ENCODE data around the gene PSTK. TPM values are rescaled to one million over a fixed set of nuclear protein-coding genes. Genes with fewer than 3 reads are reported as not detected.

PSTK gene
- total and polyA plus RNA-seq, 2 experiments from 2014 or later: 7.5 to 13.5 TPM

DNA sequence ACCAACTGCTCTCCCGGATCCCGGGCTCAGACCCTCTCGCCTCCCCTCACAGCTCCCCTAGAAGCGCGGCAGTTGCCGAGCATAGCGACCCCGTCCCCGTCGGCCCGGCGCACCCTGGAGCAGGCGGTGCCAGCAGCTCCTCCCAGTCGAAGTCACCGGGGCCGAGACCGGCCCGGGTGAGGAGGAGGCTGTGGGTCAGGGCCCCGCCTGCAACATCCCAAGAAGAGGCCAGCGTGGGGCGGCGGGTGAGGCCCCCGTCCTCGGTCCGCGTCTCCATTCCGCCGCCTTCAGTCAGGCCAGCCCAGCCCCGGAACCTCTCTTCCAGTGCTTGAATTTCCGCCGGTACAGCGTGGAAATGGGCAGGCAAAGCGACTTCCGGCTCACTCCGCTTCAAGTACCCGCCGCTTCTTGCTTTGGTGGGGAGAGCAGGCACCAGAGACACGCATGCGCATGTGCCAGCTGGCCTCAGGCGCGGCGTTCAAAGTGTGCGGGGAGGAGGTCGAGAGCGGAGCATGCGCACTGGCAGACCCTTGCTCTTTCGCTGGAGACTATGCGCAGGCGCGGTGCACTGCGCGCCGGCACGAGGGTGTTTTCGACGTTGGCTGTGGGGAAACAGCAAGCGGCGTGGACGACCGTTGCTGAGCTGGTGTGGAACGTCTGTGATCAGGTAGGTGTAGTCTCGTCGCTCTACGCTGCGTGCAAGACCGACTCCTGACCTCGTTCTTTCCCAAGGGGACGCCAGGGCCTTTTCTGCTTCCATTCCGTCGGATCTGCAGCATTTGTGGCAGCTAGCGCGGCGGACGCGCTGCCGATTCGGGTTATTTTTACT, 26.1 kb upstream of the PSTK start, which contains the start of gene C10orf88:
Gene C10orf88, minus strand, starts transcription at position 326 of the 829 bp plus-strand sequence. Its CDS starts 49 bp downstream, at position 277.
- peak within 1 kb of the TSS; percentile 77 for H3K27ac ChIP-seq
- TF ChIP-seq, protein P1, sequence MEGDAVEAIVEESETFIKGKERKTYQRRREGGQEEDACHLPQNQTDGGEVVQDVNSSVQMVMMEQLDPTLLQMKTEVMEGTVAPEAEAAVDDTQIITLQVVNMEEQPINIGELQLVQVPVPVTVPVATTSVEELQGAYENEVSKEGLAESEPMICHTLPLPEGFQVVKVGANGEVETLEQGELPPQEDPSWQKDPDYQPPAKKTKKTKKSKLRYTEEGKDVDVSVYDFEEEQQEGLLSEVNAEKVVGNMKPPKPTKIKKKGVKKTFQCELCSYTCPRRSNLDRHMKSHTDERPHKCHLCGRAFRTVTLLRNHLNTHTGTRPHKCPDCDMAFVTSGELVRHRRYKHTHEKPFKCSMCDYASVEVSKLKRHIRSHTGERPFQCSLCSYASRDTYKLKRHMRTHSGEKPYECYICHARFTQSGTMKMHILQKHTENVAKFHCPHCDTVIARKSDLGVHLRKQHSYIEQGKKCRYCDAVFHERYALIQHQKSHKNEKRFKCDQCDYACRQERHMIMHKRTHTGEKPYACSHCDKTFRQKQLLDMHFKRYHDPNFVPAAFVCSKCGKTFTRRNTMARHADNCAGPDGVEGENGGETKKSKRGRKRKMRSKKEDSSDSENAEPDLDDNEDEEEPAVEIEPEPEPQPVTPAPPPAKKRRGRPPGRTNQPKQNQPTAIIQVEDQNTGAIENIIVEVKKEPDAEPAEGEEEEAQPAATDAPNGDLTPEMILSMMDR (IDR thresholded peaks at IDR 0.05; ENCODE audit: low read depth, low read length): no peak
- peak; percentile 98 to 100 for DNase-seq (ENCODE audit: low read depth in 1 of 2, low spot score in 1 of 2)
- peak within 1 kb of the TSS; percentile 50 for H3K4me3 ChIP-seq
- H3K27me3 ChIP-seq: no peaks in the 10 kb centered on the region
- no peaks in the 10 kb centered on the region for H3K9me3 ChIP-seq (ENCODE audit: low read depth)
- no peaks in the 10 kb centered on the region for H3K36me3 ChIP-seq
- H3K4me1 ChIP-seq (ENCODE audit: low read depth): no peaks in the 10 kb centered on the region

DNA sequence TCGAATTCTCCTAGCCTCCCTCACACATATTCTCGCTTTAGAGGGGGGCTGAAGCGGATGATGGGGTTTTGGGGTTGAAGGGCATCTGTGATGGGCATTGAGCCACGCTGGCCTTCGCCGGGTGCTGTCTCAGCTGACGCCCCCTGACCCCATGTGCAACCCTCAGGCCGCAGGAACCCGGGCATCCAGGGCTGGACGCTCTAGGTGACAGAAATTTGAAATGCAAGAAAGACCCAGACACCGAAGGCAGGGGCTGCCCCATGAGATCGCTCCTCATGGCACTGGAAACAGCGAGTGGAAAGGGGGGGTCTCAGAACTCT, 25.5 kb upstream of the PSTK start:
- Histone ChIP-seq H3K36me3 (no peaks in the 10 kb centered on the region), H3K27ac (no peak overlapping the region), H3K27me3 (no peaks in the 10 kb centered on the region), H3K4me3 (no peak overlapping the region), H3K9me3 (ENCODE audit: low read depth) (no peaks in the 10 kb centered on the region), H3K4me1 (ENCODE audit: low read depth) (no peaks in the 10 kb centered on the region)
- TF ChIP-seq, protein P1 (IDR thresholded peaks at IDR 0.05; ENCODE audit: low read depth, low read length): no peak
- DNase-seq (ENCODE audit: low read depth in 1 of 2, low spot score in 1 of 2): no peak

DNA sequence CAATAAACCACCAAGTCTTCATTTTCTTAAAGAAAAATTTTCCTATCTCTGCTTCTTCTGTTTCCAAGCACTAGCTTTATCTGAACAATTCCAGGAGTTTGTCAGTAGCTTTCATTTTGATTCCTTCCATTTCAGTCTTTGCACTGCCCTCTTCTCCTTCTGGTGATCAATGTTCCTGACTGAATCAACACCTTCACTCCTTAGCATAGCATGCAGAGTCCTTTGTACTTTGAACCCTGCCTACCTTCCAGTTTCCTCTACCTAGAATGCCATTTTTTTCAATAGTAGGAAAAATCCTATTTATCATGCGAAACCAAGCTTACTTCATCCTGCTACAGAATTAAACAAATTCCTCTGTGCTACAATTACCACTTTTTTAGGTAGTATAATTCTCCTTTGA, 24.3 kb upstream of the PSTK start:
- no peaks in the 10 kb centered on the region for H3K4me1 ChIP-seq (ENCODE audit: low read depth)
- H3K4me3 ChIP-seq: no peak overlapping the region
- DNase-seq (ENCODE audit: low read depth in 1 of 2, low spot score in 1 of 2): no peak
- TF ChIP-seq, protein P1 (IDR thresholded peaks at IDR 0.05; ENCODE audit: low read depth, low read length): no peak
- no peaks in the 10 kb centered on the region for H3K36me3 ChIP-seq
- H3K27me3 ChIP-seq: no peaks in the 10 kb centered on the region
- no peaks in the 10 kb centered on the region for H3K9me3 ChIP-seq (ENCODE audit: low read depth)
- H3K27ac ChIP-seq: no peak overlapping the region

DNA sequence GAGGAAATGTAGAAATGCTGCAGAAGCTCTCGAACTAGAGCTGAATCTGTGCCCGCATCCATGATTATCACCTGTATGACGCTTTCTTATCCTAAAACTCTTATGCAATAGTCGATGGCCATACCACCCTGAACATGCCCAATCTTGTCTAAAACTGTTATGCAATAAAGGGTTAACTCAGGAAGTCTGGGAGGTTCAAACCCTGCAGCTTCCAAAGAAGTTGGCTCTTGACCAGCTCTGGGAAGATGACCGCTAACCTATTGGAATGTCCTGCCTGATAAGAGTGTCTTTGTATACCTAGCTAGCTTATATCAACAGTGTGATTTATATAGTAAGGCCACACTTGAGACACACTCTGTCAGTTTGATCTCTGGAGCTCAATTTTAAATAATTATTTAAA, 22.7 kb upstream of the PSTK start:
- Histone ChIP-seq H3K36me3 (no peaks in the 10 kb centered on the region), H3K27me3 (no peaks in the 10 kb centered on the region), H3K4me1 (ENCODE audit: low read depth) (no peaks in the 10 kb centered on the region), H3K4me3 (no peak overlapping the region), H3K27ac (no peak overlapping the region), H3K9me3 (ENCODE audit: low read depth) (no peaks in the 10 kb centered on the region)
- no peak for DNase-seq (ENCODE audit: low read depth in 1 of 2, low spot score in 1 of 2)
- TF ChIP-seq, protein P1 (IDR thresholded peaks at IDR 0.05; ENCODE audit: low read depth, low read length): no peak

DNA sequence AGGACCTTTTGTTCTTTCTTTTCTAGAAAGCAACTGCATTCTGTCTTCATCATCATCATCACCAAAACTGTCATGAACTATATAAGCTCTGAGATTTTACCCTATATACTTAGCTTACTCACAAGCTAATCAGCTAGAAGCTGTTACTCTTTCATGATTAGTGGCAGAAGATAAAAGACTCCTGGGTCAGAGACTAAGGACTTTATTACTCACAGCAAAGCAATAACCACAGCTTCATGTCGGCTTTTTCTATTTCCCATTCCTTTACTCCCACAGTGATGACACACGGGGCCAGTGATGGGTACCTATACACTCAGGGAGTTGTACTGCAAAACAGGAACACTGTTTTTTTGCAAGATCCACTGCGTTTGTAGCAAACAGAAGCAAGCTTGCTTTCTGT, 17.8 kb upstream of the PSTK start:
- TF ChIP-seq, protein P1 (IDR thresholded peaks at IDR 0.05; ENCODE audit: low read depth, low read length): no peak
- H3K36me3 ChIP-seq: no peaks in the 10 kb centered on the region
- no peak for DNase-seq (ENCODE audit: low read depth in 1 of 2, low spot score in 1 of 2)
- H3K9me3 ChIP-seq (ENCODE audit: low read depth): no peaks in the 10 kb centered on the region
- H3K27ac ChIP-seq: no peak overlapping the region
- no peaks in the 10 kb centered on the region for H3K4me1 ChIP-seq (ENCODE audit: low read depth)
- no peaks in the 10 kb centered on the region for H3K27me3 ChIP-seq
- H3K4me3 ChIP-seq: no peak overlapping the region

Data from cardiac muscle cell (in vitro differentiated cells and primary cell).